ENCODE measurements around the gene BCKDHA.
"Not testable (repeated sequence)": the region's sequence is repeated elsewhere in the genome, so short reads cannot be mapped to it uniquely, and the experiment has no call there.

BCKDHA gene

GRCh38 chr19:41452584-41453275 is 55.1 kb downstream of the BCKDHA start:
- no peak for DNase-seq

GRCh38 chr19:41455936-41456335 is 58.3 kb downstream of the BCKDHA start:
- no peak for DNase-seq

- DNase-seq, result no peak
These were observed 58.8 kb downstream of the BCKDHA start for GRCh38 chr19:41456342-41456918.

GRCh38 chr19:41457241-41457640 is 59.6 kb downstream of the BCKDHA start:
- DNase-seq, result no peak

- DNase-seq, result no peak
These were observed 64.9 kb downstream of the BCKDHA start for GRCh38 chr19:41462497-41462896.

- not testable (repeated sequence) for DNase-seq
These were observed 65.9 kb downstream of the BCKDHA start for GRCh38 chr19:41463257-41464256.

Data from left hindlimb (tissue), 1 donor.